RPMI8226 (cell line): ENCODE data around the gene MAMDC4.
"Not testable (repeated sequence)": the region's sequence is repeated elsewhere in the genome, so short reads cannot be mapped to it uniquely, and the experiment has no call there.

Source experiments
- DNase-seq: peaks from one replicate; pipeline ENCODE4 v3.0.0-alpha.2; 2015

Gene MAMDC4

DNA sequence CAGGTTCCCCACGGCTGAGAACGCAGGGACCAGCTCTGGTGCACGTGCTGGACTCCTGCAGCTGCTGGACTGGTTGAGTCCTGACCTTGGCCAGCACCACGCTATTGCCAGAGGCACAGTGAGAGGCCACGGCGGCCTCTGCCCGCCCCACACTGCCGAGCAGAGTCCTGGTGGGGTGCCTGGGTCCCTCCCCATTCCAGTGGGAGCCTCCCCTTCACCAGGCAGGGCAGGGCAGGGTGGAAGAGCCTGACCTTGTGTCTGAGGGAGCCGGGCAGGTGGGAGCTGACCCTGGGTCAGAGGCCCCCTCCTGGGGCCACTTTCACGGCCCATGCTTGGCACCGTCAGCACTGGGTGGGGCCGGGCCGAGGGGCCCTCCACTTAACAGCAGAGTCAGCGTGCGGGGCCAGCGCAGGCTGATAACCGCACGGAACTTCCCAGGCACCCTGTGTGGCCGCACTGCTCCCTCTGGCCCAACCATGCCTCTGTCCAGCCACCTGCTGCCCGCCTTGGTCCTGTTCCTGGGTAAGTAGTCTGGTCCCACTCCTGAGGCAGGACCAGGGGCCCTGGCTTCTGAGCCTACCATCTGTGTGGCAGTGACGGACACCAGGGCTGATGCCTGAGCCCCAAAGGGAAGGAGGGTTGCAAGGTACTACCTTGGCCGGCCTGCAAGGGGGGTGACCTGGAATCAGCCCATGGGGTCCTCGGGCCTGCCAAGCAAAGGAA is at the start of gene MAMDC4:
Gene MAMDC4, plus strand, starts transcription at position 406 of the 723 bp plus-strand sequence. Its CDS starts 71 bp downstream, at position 477.
- DNase-seq: no peak

- not testable (repeated sequence) for DNase-seq
These were observed 49.1 kb upstream of the MAMDC4 start for GRCh38 chr9:136803009-136803550.

DNA sequence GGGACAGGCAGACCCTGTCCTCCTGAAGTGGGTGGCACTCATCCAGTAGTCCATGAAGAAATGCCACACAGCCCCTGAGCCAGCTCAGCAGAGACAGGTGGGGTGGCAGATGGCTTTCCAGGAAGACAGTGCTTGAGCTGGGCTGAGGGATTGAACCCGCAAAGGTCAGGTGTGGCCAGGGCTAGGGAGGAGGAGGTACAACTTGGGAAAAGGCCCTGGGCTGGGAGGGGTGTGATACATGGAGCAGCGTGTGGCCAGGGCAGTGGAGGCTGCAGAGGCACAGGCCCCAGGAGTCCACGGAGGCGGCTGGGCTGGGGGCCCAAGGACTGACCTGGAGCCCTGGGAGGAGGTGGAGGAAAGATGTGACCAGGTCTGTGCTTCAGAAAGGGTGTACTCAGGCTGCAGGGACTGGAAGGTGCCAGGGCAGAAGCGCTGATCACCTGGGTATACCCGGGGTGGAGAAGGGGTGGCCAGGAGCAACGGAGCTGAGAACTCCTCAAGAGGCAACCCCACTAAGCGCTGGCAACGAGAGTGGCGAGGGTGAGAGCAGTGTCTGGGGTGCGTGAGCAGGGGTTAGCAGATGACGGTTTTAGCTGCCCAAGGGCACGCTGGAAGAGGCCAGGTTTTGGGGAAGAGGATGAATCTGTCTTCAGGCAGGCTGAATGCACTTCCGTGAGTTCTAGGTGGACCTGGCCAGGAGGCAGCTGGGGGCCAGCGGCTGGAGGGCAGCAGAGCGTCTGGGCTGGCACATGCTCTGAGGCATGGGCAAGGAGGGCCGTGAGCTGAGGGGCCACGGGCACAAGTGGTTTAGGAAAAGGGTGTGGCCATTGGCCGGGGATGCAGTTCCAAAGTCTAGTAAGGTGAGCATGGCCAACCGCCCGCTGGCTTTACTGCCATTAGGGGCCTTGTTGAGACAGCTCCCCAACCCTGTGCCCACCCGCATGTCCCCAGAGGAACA is 48.3 kb upstream of the MAMDC4 start:
- no peak for DNase-seq

GRCh38 chr9:136804509-136805206 is 47.5 kb upstream of the MAMDC4 start:
- no peak for DNase-seq

DNA sequence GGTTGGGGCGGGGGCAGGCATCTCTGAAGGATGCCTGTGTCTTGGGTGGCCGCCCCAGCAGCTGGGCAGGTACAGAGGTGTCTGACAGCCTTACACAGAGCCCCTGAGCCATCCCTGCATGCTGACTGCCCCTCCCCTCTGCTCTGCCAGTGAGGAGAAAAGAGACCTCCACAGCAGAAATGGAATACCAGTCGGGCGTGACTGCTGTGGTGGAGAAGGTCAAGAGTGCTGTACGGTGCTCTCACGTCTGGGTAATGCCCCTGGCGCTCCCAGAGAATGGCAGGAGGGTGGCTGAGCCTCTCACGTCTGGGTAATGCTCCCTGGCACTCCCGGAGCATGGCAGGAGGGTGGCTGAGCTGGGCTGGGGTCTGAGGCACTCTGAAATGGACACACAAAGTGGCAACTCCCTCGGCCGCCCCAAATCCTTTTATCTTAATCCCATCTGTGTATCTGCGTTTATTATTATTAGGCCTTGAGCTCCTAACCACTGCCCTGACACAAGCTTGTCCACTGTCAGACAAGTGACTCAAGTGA is 46.9 kb upstream of the MAMDC4 start:
- DNase-seq: no peak

GRCh38 chr9:136806067-136806466 is 46.1 kb upstream of the MAMDC4 start:
- no peak for DNase-seq

DNA sequence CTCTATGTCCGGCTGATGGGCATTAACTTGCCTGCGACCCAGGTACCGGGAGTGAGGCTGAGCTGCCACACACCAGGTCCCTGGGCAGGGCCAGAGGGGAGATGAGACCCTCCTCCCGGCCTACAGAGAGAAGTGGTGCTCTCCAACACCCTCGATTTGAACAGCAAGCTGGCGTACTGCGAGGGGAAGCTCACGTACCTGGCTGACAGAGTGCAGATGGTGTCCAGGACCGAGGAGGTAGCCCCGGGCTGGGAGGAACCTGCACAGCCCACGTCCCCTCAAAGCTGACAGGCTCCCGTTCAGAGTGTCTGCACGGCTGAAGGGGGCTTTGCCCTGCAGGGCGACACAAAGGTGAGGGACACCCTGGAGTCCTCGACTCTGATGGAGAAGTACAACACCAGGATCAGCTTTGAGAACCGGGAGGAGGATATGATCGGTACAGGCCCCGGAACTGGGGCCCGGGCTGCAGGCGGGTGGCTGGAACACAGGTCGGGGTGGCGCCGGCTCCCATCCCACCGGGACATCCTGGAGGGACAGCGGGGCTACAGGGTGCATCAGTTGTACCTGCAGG is 45.4 kb upstream of the MAMDC4 start:
- no peak for DNase-seq

GRCh38 chr9:136807281-136808074 is 44.7 kb upstream of the MAMDC4 start, which contains the start of gene RABL6:
TSS of gene RABL6 (plus strand) at chr9:136807948. CDS start at chr9:136808197, 249 bp downstream.
- peak; percentile 91 for DNase-seq

DNA sequence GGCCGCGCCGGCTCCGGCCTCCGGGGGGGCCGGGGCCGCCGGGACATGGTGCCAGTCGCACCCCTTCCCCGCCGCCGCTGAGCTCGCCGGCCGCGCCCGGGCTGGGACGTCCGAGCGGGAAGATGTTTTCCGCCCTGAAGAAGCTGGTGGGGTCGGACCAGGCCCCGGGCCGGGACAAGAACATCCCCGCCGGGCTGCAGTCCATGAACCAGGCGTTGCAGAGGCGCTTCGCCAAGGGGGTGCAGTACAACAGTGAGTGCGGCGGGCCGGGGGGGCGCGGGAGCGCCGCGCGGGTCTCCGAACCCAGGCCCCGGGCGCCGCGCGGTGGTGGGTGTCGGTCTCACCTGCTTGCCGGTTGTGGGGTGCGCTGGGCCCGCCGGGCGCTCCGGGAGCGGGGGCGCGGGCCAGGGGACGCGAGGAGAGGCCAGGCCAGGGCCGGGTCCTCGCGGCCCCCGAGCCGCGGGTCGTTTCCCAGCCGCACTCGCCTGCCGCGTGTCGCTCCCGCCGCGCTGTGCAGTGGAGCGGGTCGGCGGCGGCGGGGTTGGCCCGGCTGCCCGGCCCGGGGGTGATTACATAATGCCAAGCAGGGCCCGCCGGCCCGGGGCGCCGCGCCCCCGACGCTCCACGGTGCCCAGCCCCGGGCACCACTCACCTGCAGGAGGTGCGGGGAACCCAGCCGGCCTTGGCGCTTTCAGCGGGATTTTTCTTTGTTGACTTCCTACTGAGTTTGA is 43.9 kb upstream of the MAMDC4 start:
- DNase-seq: peak; percentile 61

GRCh38 chr9:136808806-136809158 is 43.4 kb upstream of the MAMDC4 start:
- no peak for DNase-seq

DNA sequence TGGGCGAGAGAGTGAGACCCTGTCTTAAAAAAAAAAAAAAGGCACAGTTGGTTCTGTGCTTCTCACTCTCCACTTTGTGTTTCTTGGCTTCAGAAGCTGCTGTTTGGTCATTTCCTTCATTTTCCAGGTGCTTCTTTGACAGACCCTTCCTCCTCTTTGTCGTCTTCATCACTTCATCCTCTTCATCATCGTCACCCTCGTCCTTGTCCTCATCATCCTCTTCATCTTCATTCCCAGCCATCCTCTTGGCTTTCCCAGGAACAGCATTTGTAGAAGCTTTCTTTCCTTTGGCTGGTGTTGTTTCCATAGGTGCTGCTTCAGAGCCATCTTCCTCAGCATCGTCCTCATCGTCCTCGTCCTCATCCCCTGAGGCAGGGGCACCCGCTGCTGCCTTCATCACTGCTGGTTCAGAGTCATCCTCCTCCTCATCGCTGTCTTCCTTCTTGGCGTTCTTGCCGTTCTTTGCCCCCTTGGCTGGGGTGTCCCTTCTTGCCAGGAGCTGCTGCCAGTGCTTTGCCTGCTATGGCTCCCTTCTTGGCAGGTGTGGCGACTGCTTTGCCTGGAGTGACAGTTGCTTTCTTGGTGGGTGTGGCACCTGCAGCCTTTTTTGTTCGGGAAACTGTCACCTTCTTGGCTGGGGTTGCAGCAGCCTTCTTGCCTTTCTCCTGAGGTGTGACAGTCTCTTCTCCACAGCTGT is 37.3 kb upstream of the MAMDC4 start:
- no peak for DNase-seq

GRCh38 chr9:136815422-136815782 is 36.7 kb upstream of the MAMDC4 start:
- DNase-seq: no peak

GRCh38 chr9:136820971-136821825 is 30.9 kb upstream of the MAMDC4 start:
- DNase-seq: no peak

- no peak for DNase-seq
These were observed 30.2 kb upstream of the MAMDC4 start for GRCh38 chr9:136821826-136822544.

DNA sequence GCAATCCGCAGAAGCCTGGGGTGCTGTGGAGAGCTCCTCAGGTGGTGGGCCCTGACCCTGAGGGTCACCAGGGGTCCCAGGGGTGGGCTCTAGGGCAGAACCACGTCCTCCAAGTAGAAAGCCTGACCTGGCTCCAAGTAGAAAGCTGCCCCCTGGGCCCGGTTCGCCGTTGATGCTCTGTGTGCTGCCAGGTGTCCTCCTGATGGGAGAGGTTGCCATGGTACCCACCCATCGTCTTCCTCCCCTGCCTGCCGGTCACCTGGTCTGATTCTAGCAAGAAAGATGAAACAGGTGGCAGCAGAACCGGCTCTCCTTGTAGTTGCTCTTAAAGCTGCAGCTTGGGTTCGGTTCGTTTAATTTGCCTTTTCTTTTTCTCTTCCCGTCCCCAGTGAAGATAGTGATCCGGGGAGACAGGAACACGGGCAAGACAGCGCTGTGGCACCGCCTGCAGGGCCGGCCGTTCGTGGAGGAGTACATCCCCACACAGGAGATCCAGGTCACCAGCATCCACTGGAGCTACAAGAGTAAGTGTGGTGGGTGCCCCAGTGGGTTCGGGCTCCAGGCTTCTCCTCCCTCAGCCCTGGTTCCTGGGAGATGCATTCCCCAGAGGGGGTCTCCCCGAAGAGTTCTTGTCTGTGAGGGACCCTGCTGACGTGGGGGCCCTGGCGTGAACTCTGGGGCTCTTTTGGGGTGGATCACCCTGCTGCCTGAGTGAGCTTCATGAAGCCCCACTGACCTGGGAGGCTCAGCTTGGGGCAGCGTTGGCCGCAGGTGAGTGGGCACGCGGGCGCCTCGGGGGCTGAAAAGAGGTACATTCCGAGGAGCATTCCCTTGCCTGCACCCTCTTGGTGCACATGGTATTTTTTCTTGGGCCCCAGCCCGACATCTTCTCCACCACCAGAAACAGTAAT is 28.8 kb upstream of the MAMDC4 start:
- no peak for DNase-seq

- DNase-seq: no peak
These were observed 27.5 kb upstream of the MAMDC4 start for GRCh38 chr9:136824496-136825225.
